ENCODE measurements around the gene UBE2I. TPM values are rescaled to one million over a fixed set of nuclear protein-coding genes. Genes with fewer than 3 reads are reported as not detected.

The UBE2I gene
- total RNA-seq, 1 experiment from 2014 or later = 71.3 TPM

DNA sequence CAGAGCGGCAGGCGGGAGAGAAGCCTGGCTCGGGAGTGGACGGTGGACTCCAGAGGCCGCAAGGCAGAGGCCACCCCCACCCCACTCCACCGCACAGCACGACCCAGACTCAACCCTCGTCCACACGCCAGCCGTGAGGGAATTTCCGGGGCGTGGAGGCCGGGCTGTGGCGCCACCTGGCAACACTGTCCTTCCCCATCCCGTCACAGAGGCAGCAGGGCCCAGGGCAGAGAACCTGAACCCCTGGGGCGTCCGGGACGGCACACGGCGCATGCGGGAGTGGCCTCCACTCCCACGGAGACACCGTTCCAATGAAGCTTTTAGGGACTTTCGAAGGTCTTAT lies 65.8 kb downstream of the UBE2I start:
- no peak for TF ChIP-seq EZH2phosphoT487 (IDR thresholded peaks at IDR 0.05; ENCODE audit: borderline replicate concordance, low read length)
- TF ChIP-seq EZH2 (IDR thresholded peaks at IDR 0.05; ENCODE audit: low read length, unreplicated experiment) = no peak
- TF ChIP-seq, protein P1, sequence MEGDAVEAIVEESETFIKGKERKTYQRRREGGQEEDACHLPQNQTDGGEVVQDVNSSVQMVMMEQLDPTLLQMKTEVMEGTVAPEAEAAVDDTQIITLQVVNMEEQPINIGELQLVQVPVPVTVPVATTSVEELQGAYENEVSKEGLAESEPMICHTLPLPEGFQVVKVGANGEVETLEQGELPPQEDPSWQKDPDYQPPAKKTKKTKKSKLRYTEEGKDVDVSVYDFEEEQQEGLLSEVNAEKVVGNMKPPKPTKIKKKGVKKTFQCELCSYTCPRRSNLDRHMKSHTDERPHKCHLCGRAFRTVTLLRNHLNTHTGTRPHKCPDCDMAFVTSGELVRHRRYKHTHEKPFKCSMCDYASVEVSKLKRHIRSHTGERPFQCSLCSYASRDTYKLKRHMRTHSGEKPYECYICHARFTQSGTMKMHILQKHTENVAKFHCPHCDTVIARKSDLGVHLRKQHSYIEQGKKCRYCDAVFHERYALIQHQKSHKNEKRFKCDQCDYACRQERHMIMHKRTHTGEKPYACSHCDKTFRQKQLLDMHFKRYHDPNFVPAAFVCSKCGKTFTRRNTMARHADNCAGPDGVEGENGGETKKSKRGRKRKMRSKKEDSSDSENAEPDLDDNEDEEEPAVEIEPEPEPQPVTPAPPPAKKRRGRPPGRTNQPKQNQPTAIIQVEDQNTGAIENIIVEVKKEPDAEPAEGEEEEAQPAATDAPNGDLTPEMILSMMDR (conservative IDR thresholded peaks at IDR 0.05; ENCODE audit: low read depth, low read length) = no peak
- BruUV-seq (replicated peaks) = no TSS peak

DNA sequence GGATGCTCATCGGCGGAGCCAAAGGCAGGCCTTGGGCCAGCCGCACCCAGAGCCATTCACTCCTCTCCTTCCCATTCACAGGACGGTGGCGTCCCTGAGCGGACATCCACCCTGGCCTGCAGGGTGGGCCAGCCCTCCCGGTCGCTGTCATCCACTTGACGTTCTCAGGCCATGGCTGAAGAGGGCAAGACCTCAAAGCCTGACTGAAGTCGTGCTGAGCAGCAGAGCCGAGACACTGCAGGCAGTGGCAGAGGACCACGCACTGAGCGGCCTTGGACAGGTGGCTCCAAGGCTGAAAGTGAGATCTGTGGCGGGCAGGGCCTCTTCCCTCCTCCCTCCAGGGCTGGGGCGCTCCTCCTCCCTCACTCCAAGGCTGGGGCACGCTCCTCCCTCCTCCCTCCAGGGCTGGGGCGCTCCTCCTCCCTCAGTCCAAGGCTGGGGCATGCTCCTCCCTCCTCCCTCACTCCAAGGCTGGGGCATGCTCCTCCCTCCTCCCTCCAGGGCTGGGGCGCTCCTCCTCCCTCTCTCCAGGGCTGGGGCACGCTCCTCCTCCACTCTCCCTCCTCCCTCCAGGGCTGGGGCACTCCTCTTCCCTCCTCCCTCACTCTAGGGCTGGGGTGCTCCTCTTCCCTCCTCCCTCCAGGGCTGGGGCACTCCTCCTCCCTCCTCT lies 66.4 kb downstream of the UBE2I start:
- TF ChIP-seq EZH2 (IDR thresholded peaks at IDR 0.05; ENCODE audit: low read length, unreplicated experiment) = no peak
- no peak for TF ChIP-seq EZH2phosphoT487 (IDR thresholded peaks at IDR 0.05; ENCODE audit: borderline replicate concordance, low read length)
- TF ChIP-seq, protein P1 (conservative IDR thresholded peaks at IDR 0.05; ENCODE audit: low read depth, low read length) = no peak
- H2AFZ ChIP-seq (ENCODE audit: low read length) = no peak overlapping the region
- H3F3A ChIP-seq (ENCODE audit: low read length, unreplicated experiment) = no peaks in the 10 kb centered on the region
- H3K4me2 ChIP-seq (ENCODE audit: low read length) = no peak overlapping the region
- H3K9me3 ChIP-seq (ENCODE audit: low read length) = no peaks in the 10 kb centered on the region
- H3K4me3 ChIP-seq (ENCODE audit: low read length) = no peak overlapping the region
- ChIA-PET POLR2A (ENCODE audit: unreplicated experiment) (no interaction called here), CTCF (no interaction called here)
- intact Hi-C loops (cut with micrococcal nuclease) = no loop called here
- H3K27me3 ChIP-seq (ENCODE audit: low read length) = no peaks in the 10 kb centered on the region
- no peak for DNase-seq
- no TSS peak for BruUV-seq (replicated peaks)
- no peak overlapping the region for H3K9ac ChIP-seq (ENCODE audit: low read length)
- H4K20me1 ChIP-seq (ENCODE audit: low read length) = peaks cover 4% of the 10 kb centered on the region; the same call in 1 of the 2 replicates
- H3K9me2 ChIP-seq (replicated peaks; ENCODE audit: low read length) = no peaks in the 10 kb centered on the region
- peaks cover 48% of the 10 kb centered on the region for H3K79me2 ChIP-seq (ENCODE audit: low read length)
- H3K4me1 ChIP-seq (ENCODE audit: insufficient read depth, low read length) = peaks cover 13% of the 10 kb centered on the region
- H3K36me3 ChIP-seq (ENCODE audit: low read depth, low read length) = no peaks in the 10 kb centered on the region
- no peak for ATAC-seq
- H3K27ac ChIP-seq (ENCODE audit: low read length) = no peak overlapping the region

More for the DNA sequence above, 65.8 kb downstream of the UBE2I start:
- Histone ChIP-seq H3K4me3 (ENCODE audit: low read length) (no peak overlapping the region), H3K27ac (ENCODE audit: low read length) (no peak overlapping the region), H3K27me3 (ENCODE audit: low read length) (no peaks in the 10 kb centered on the region), H3K36me3 (ENCODE audit: low read depth, low read length) (no peaks in the 10 kb centered on the region), H3K9ac (ENCODE audit: low read length) (no peak overlapping the region), H3K9me3 (ENCODE audit: low read length) (no peaks in the 10 kb centered on the region), H3K4me1 (ENCODE audit: insufficient read depth, low read length) (peaks cover 13% of the 10 kb centered on the region), H3K79me2 (ENCODE audit: low read length) (peaks cover 48% of the 10 kb centered on the region), H3F3A (ENCODE audit: low read length, unreplicated experiment) (no peaks in the 10 kb centered on the region), H3K9me2 (replicated peaks; ENCODE audit: low read length) (no peaks in the 10 kb centered on the region), H2AFZ (ENCODE audit: low read length) (no peak overlapping the region), H3K4me2 (ENCODE audit: low read length) (no peak overlapping the region), H4K20me1 (ENCODE audit: low read length) (peaks cover 4% of the 10 kb centered on the region; the same call in 1 of the 2 replicates)
- intact Hi-C loops (cut with micrococcal nuclease) = no loop called here
- ChIA-PET POLR2A (ENCODE audit: unreplicated experiment) (no interaction called here), CTCF (no interaction called here)
- DNase-seq = no peak
- no peak for ATAC-seq

Other genes with a start within 250 kb of the UBE2I start
- gene SSTR5, start 236.9 kb upstream of the UBE2I start, total RNA-seq (2014; rRNA removed) = 0.51 and 1.0 TPM in 2 replicates
- gene C1QTNF8, start 213.4 kb upstream of the UBE2I start, total RNA-seq (2014; rRNA removed) = not detected in 2 replicates
- 4.1 and 7.8 TPM in 2 replicates for gene CACNA1H, start 156.5 kb upstream of the UBE2I start, total RNA-seq (2014; rRNA removed)
- not detected in 2 replicates for gene TPSG1, start 84.4 kb upstream of the UBE2I start, total RNA-seq (2014; rRNA removed)
- not detected in 2 replicates for gene TPSB2, start 79.5 kb upstream of the UBE2I start, total RNA-seq (2014; rRNA removed)
- not detected in 2 replicates for gene TPSAB1, start 68.9 kb upstream of the UBE2I start, total RNA-seq (2014; rRNA removed)
- gene TPSD1, start 53.6 kb upstream of the UBE2I start, total RNA-seq (2014; rRNA removed) = not detected in 2 replicates
- gene BAIAP3, start 24.0 kb downstream of the UBE2I start, total RNA-seq (2014; rRNA removed) = 13.1 and 18.2 TPM in 2 replicates
- 117 and 142 TPM in 2 replicates for gene TSR3, start 42.2 kb downstream of the UBE2I start, total RNA-seq (2014; rRNA removed)
- gene GNPTG, start 42.3 kb downstream of the UBE2I start, total RNA-seq (2014; rRNA removed) = 36.0 and 36.3 TPM in 2 replicates
- gene UNKL, start 105.1 kb downstream of the UBE2I start, total RNA-seq (2014; rRNA removed) = 18.8 and 33.9 TPM in 2 replicates
- 27.0 and 33.2 TPM in 2 replicates for gene UQCC4, start 111.1 kb downstream of the UBE2I start, total RNA-seq (2014; rRNA removed)
- not detected in 2 replicates for gene PERCC1, start 121.4 kb downstream of the UBE2I start, total RNA-seq (2014; rRNA removed)
- not detected in 2 replicates for gene CCDC154, start 134.9 kb downstream of the UBE2I start, total RNA-seq (2014; rRNA removed)
- gene CLCN7, start 165.4 kb downstream of the UBE2I start, total RNA-seq (2014; rRNA removed) = 48.2 and 66.6 TPM in 2 replicates
- 0.22 and 0.40 TPM in 2 replicates for gene PTX4, start 179.3 kb downstream of the UBE2I start, total RNA-seq (2014; rRNA removed)
- 37.8 and 61.3 TPM in 2 replicates for gene TELO2, start 183.7 kb downstream of the UBE2I start, total RNA-seq (2014; rRNA removed)
- gene TMEM204, start 224.0 kb downstream of the UBE2I start, total RNA-seq (2014; rRNA removed) = not detected in 2 replicates

Data from PC-3 (cell line).